HG03558 (cell line): ENCODE data around the gene PPP1R3C.

Source experiments
- ATAC-seq: cut with Tn5 transposase; IDR thresholded peaks from one replicate; pipeline ENCODE4 v1.9.1; 2021; ENCODE audit warnings: moderate number of reproducible peaks; ENCODE audit not compliant: unreplicated experiment; ENCODE audit errors: extremely low read depth

PPP1R3C gene

GRCh38 chr10:91630625-91631024 lies 2.2 kb downstream of the PPP1R3C start:
- ATAC-seq = no peak

DNA sequence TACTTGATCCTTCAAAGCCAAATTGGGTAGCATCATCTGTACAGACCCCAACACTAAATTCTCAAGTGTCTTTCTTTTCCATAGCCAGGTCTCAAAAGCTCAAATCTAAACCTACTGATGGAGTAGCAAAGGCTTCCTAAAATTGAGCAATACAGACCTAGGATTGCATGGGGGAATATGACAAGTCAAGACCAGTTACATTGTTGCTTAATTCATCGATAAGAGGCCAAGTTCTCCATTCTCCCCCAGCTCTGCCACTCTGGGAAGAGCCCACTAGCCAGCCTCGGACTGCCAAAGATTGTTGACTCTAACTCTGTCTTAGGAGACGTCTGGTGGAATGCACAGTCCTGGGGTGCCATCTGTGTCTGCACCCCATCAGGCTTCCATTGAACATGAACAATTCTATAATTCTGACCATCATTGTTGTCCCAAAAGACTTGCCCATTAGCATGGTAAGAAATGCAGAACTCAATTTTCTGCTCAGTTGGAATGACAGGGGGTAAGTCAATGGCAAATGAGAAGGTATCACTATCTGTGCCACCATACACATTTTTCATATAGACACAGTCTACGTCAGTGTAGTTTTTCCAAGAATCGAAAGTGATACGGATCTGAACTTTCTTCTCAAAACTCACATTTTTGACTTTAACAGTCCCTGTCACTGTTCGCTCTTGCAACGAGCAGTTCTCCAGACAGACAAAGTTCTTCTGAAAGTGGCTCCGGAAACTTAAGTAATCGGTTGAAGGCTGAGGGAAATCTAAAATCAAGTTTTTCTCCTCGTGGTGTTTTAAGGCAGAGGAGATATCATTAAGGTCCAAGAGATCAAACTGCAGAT lies 2.9 kb downstream of the PPP1R3C start:
- ATAC-seq = no peak

- no peak for ATAC-seq
Measured at GRCh38 chr10:91628383-91628782, 4.5 kb downstream of the PPP1R3C start.

DNA sequence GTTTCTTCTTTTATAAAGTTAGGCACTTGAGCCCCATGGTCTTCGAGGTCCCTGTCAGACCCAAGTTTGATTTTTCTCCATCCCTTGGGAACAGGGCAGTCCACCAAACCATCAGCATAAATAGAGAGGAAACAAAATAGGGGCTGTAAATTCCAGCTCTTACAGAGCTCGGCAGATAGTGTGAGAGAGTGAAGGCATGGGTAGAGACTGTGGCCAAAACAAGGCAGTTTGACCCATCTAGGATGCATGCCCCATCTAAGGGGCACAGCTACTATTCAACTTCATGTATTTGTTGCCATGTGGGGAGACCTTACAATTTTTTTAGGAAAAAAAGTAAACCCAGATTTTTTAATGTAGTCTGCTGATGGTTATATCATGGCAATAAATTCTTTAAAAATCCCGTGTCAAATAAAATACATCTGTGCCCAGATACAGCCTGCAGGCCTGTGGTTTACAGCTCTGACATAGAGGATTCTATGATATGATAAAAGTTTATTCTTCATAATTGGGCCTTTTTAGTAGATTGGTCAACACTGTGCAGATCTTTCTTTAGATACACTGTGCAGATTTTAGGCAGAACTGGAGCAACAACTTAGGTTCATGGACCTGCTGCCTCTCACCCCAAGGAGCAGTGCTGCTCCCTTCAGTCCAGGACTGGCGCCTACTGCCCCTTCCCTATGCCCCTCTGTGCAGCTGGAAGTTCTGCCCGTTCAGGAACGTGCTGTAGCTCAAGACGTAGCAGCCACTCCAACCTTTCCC lies 5.3 kb downstream of the PPP1R3C start:
- no peak for ATAC-seq

GRCh38 chr10:91626936-91627335 lies 5.9 kb downstream of the PPP1R3C start:
- ATAC-seq = no peak

- no peak for ATAC-seq
Measured at GRCh38 chr10:91624633-91625032, 8.2 kb downstream of the PPP1R3C start.

GRCh38 chr10:91622601-91623000 lies 10.3 kb downstream of the PPP1R3C start:
- ATAC-seq = no peak

GRCh38 chr10:91621483-91622113 lies 11.3 kb downstream of the PPP1R3C start:
- ATAC-seq = no peak

DNA sequence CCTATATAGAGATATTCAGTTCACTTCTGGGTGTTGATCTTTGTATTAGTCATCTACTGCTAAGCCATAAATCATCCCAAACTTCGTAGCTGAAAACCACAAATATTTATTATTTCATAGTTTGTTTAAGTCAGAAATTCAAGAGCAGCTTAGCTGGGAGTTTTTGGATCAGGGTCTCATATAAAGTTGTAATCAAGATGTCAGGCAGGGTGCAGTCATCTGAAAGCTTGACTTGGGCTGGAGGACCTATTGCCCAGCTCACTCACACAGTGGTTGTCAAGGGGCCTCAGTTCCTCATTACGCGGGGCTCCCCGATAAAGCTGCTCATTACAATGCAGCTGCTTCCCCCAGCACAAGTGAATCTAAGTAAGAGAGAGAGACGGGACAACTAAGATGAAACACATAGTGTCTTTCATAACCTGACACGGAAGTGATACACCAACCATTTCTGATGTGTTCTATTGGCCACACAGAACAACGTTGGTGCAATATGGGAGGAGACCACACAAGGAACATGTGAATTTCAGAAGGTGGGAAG lies 15.7 kb downstream of the PPP1R3C start:
- ATAC-seq = no peak

GRCh38 chr10:91616137-91616536 lies 16.7 kb downstream of the PPP1R3C start:
- no peak for ATAC-seq

- ATAC-seq = no peak
Measured at GRCh38 chr10:91614225-91614624, 18.6 kb downstream of the PPP1R3C start.

DNA sequence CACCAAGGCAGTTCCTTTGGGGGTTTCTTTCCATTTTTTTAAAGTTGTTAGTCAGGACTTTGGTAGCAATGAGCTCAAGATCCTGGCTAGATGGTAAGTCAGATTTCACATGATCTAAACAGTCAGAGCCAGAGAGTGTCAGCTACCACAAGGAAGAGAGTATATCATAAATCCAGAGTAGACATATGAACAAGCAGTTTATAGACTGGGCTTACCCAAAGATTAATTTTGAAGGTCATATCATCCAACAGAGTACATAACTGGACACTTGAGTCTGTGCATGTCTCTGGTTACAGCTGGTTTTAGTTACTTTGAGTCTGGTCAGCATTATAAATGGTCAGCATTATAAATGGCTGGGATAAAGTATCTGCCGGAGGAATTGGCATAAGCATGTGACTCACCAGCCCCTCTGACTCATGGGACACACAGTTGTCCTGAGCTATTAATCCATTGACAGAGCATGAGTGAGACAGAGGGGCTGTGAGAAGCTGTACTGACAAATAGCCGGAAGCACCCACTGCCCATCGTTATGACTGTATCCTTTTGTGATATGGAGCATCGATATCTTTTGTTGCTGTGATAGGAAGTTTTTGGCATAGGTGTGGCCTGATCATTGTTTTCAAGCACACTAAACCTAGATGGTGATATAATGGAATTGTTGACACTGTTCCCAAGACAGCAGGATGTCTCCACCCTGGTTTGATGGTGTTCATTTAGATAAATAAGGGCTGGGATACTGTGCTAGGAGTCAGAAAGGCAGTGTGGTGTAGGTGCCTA lies 19.3 kb downstream of the PPP1R3C start:
- no peak for ATAC-seq

DNA sequence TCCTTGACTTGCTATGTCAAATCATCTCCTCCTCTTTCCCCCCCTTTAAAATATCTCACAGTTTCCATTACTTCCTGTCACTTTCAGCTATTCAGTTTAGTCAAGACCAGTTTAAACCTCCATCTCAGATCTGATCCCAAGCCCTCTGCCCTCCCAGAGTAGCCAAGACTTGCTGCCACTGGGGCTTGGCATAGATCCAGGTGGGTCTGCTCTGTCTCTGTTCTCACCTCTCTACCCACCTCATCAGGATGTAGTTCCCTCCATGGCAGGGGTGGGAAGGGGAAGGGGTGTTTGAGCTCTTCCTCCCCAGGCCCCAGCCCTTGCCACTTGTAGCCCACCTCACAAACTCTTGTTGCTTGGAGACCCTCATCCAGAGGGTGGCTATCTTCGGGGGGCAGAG lies 22.0 kb downstream of the PPP1R3C start:
- ATAC-seq = no peak

- no peak for ATAC-seq
Measured at GRCh38 chr10:91610444-91610843, 22.4 kb downstream of the PPP1R3C start.

- no peak for ATAC-seq
Measured at GRCh38 chr10:91607646-91608403, 25.0 kb downstream of the PPP1R3C start.

DNA sequence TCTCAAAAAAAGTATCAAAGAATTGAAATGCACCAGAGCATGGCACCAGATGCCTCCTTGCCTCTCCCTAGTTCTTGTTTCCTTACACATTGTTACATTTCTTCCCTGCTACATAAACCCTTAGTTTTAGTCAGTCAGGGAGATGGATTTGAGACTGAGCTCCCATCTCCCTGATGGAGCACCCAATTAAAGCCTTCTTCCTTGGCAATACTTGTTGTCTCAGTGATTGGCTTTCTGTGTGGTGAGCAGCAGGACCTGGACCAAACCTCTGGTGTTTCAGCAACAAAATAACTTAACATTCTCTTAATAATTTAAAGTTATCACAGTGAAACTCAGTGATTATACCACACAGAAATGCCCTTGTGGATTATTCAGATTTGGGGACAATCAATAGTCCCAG lies 26.9 kb downstream of the PPP1R3C start:
- ATAC-seq = no peak

DNA sequence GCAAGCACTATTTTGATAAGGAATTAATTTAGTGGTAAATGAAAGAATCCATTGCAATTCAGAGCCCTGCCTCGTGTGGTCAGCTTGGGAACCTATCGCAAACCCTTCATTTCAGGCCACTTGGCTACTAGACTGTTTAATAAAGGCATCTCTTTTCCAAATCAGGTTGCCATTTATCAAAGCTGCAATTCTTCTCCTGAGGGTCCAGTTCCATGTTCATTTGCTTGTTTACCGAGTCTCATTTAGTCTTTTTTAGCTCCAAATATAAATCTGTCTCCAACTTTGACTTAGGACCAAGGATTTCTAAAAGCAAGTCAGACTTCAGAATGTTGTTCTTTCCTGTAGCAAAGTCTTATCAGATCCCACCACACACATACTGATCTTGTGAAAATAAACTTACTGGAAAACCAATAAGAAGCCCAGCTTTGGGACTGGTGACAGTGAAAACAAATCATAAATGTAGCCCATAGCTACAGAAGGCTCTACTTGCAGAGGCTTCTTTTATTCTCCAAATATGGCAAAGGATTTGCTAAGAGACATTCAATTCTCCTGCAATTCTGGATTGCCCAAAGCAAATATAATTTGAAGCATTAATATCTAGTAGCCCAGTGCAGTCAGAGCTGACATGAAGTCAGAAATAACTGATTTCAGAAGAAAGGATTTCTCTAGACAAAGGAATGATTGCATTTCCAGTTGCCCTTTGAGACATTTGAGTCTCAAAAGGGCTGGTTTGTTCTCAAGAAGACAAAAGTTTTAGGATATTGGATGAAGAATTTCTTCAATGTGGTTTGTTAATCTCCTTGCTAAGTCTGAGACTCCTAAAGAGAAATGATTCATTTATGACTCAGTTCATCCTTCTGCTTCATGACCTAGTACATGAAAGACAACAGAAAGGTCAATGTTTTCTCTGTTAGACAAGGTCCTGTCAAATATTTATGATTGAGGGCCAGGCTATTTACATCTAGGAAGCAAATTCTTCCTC lies 28.0 kb downstream of the PPP1R3C start:
- no peak for ATAC-seq

DNA sequence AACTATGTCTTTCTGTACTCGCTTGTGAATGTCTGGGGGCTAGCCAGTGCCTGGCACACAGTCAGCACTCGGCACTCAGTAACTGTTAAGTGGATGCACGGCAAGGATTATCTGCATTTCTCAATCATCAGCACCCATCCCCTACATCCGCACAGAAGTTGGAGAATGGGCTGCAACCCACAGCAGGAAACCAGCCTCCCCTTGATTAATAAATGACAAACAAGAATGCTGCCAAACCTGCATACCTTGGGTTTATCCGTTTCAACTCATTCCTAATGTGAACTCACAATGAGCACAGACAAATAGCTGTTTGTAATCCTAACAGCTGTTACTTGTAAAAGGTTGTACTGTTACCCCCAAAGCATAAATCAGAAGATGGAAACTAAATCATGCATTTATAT lies 28.9 kb downstream of the PPP1R3C start:
- no peak for ATAC-seq
